H1 (cell line): ENCODE data around the gene OR51G2. TPM values are rescaled to one million over a fixed set of nuclear protein-coding genes. Genes with fewer than 3 reads are reported as not detected.

ENCODE experiments used
- CTCF ChIA-PET: fragments of 300-600 bp; sonication (Branson Sonifier 250); formaldehyde crosslinking; loops from one replicate; lab custom pipeline; 2021; ENCODE audit not compliant: partially characterized antibody; lab: Charles Lee
- POLR2A ChIA-PET: fragments of 300-600 bp; sonication (Branson Sonifier 250); formaldehyde crosslinking; loops from one replicate; lab custom pipeline; 2021; ENCODE audit warnings: inconsistent platforms; ENCODE audit not compliant: partially characterized antibody; lab: Charles Lee
- DNase-seq, 2 experiments: peaks; one replicate each; pipeline versions ENCODE4 v3.0.0 to v3.0.0-alpha.2; 2010 to 2022; ENCODE audit warnings: low spot score in 2 of 2, low read depth in 1 of 2, mixed read lengths in 1 of 2
- FAIRE-seq: peaks from 2 replicates; lab custom pipeline; 2011; peaks lifted over from hg19 to GRCh38; lab: Jason Lieb, UNC
- H2AFZ ChIP-seq: 2 replicates; pipeline ENCODE4 v1.8.1; 2012; ENCODE audit warnings: low read length, inconsistent platforms
- H2AK5ac ChIP-seq: 2 replicates; pipeline ENCODE4 v1.6.1; 2013; ENCODE audit warnings: low read depth, low read length
- H2BK120ac ChIP-seq: replicated peaks from 2 replicates; pipeline ENCODE3; 2013; ENCODE audit warnings: low read depth, low read length, inconsistent platforms
- H2BK12ac ChIP-seq: 2 replicates; pipeline ENCODE4 v1.6.1; 2013; ENCODE audit warnings: low read depth, low read length
- H2BK15ac ChIP-seq: 2 replicates; pipeline ENCODE4 v1.6.1; 2013; ENCODE audit warnings: low read length
- H2BK20ac ChIP-seq: 2 replicates; pipeline ENCODE4 v1.6.1; 2013; ENCODE audit warnings: low read length
- H2BK5ac ChIP-seq: 2 replicates; pipeline ENCODE4 v1.6.1; 2013; ENCODE audit warnings: low read depth, low read length
- H3K14ac ChIP-seq: 2 replicates; pipeline ENCODE4 v1.6.1; 2013; ENCODE audit warnings: inconsistent platforms; ENCODE audit not compliant: insufficient read length
- H3K18ac ChIP-seq: 2 replicates; pipeline ENCODE4 v1.6.1; 2013; ENCODE audit warnings: low read length; ENCODE audit errors: extremely low read depth
- H3K23ac ChIP-seq: 2 replicates; pipeline ENCODE4 v1.6.1; 2013; ENCODE audit warnings: inconsistent platforms; ENCODE audit not compliant: insufficient read length
- H3K23me2 ChIP-seq: 2 replicates; pipeline ENCODE4 v1.6.1; 2013; ENCODE audit warnings: low read depth, low read length
- H3K27ac ChIP-seq: 2 replicates; pipeline ENCODE4 v1.6.1; 2011; ENCODE audit warnings: low read depth, low read length, inconsistent platforms
- H3K27me3 ChIP-seq, 4 experiments: replicated peaks in 1 of 4; 1 replicate in 1 of 4; 2 replicates in 3 of 4; pipeline versions ENCODE4 v1.6.1 to v1.8.1; 2011 to 2013; ENCODE audit warnings: low read length in 3 of 4, mild to moderate bottlenecking in 3 of 4, inconsistent platforms in 2 of 4, mixed read lengths in 2 of 4, moderate library complexity in 1 of 4; ENCODE audit not compliant: control insufficient read depth in 3 of 4, insufficient read depth in 3 of 4; ENCODE audit errors: extremely low read depth in 1 of 4
- H3K36me3 ChIP-seq, 4 experiments: 2 replicates each; pipeline versions ENCODE4 v1.6.1 to v1.8.1; 2011 to 2013; ENCODE audit warnings: mild to moderate bottlenecking in 4 of 4, low read length in 3 of 4, moderate library complexity in 2 of 4, control low read depth in 1 of 4, inconsistent platforms in 1 of 4; ENCODE audit not compliant: insufficient read depth in 4 of 4, control insufficient read depth in 2 of 4
- H3K4ac ChIP-seq: replicated peaks from 2 replicates; pipeline ENCODE3; 2013; ENCODE audit warnings: low read length, low read depth, mixed read lengths, inconsistent platforms; ENCODE audit not compliant: insufficient read length
- H3K4me1 ChIP-seq, 4 experiments: replicated peaks in 1 of 4; 1 replicate in 1 of 4; 2 replicates in 3 of 4; pipeline versions ENCODE4 v1.6.1 to v1.8.1; 2011 to 2013; ENCODE audit warnings: low read length in 3 of 4, inconsistent platforms in 2 of 4, mixed read lengths in 1 of 4; ENCODE audit not compliant: insufficient read depth in 4 of 4, control insufficient read depth in 3 of 4
- H3K4me2 ChIP-seq, 2 experiments: 2 replicates each; pipeline versions ENCODE4 v1.6.1 to v1.8.1; 2011 to 2013; ENCODE audit warnings: low read depth in 2 of 2, low read length in 2 of 2, control low read depth in 1 of 2, inconsistent platforms in 1 of 2, mild to moderate bottlenecking in 1 of 2; ENCODE audit not compliant: insufficient read depth in 1 of 2
- H3K4me3 ChIP-seq, 4 experiments: fragments of 200-600, 300-600 bp in 1 of 4; sonication (generic), shearing (Covaris generic), sonication (Bioruptor Twin) in 1 of 4; 2 replicates each; pipeline versions ENCODE4 v1.5.1 to v1.8.1; 2011 to 2016; ENCODE audit warnings: low read length in 4 of 4, low read depth in 3 of 4, control low read depth in 2 of 4, inconsistent platforms in 2 of 4, mild to moderate bottlenecking in 2 of 4, mixed read lengths in 1 of 4, moderate library complexity in 1 of 4; ENCODE audit not compliant: insufficient read depth in 2 of 4; ENCODE audit errors: extremely low read depth in 1 of 4
- H3K56ac ChIP-seq: replicated peaks from 2 replicates; pipeline ENCODE3; 2013; ENCODE audit warnings: low read depth, mild to moderate bottlenecking, mixed read lengths, low read length, inconsistent platforms; ENCODE audit not compliant: insufficient read length
- H3K79me1 ChIP-seq: 2 replicates; pipeline ENCODE4 v1.6.1; 2013; ENCODE audit warnings: low read depth, low read length, control low read depth
- H3K79me2 ChIP-seq, 2 experiments: 2 replicates each; pipeline versions ENCODE4 v1.6.1 to v1.8.1; 2012 to 2013; ENCODE audit warnings: low read length in 2 of 2, mild to moderate bottlenecking in 2 of 2, inconsistent platforms in 1 of 2; ENCODE audit not compliant: insufficient read depth in 2 of 2, control insufficient read depth in 1 of 2
- H3K9ac ChIP-seq, 4 experiments: replicated peaks in 1 of 4; 1 replicate in 1 of 4; 2 replicates in 3 of 4; pipeline versions ENCODE4 v1.6.1 to v1.8.1; 2011 to 2013; ENCODE audit warnings: low read depth in 3 of 4, low read length in 3 of 4, control low read depth in 2 of 4, mild to moderate bottlenecking in 2 of 4, moderate library complexity in 2 of 4, inconsistent platforms in 1 of 4; ENCODE audit errors: extremely low read depth in 1 of 4
- H3K9me3 ChIP-seq, 2 experiments: 2 replicates each; pipeline versions ENCODE4 v1.6.1 to v1.8.1; 2012 to 2013; ENCODE audit warnings: mild to moderate bottlenecking in 2 of 2, moderate library complexity in 2 of 2, control low read depth in 1 of 2, inconsistent platforms in 1 of 2, low read depth in 1 of 2, low read length in 1 of 2, mixed read lengths in 1 of 2; ENCODE audit not compliant: insufficient read depth in 2 of 2
- H4K20me1 ChIP-seq, 2 experiments: replicated peaks in 1 of 2; 2 replicates each; pipeline versions ENCODE3 to v1.8.1; 2011 to 2013; ENCODE audit warnings: inconsistent platforms in 2 of 2, low read length in 2 of 2, mild to moderate bottlenecking in 1 of 2; ENCODE audit not compliant: insufficient read depth in 2 of 2, control insufficient read depth in 1 of 2
- H4K5ac ChIP-seq: 2 replicates; pipeline ENCODE4 v1.6.1; 2013; ENCODE audit warnings: low read length, low read depth, mixed read lengths, inconsistent platforms; ENCODE audit not compliant: insufficient read length
- H4K8ac ChIP-seq: 2 replicates; pipeline ENCODE4 v1.8.0; 2013; ENCODE audit warnings: mild to moderate bottlenecking, moderate library complexity, low read length, inconsistent platforms; ENCODE audit not compliant: insufficient read depth; ENCODE audit errors: extremely low read depth
- H4K91ac ChIP-seq: replicated peaks from 2 replicates; pipeline ENCODE3; 2013; ENCODE audit warnings: low read length, mixed read lengths, inconsistent platforms; ENCODE audit not compliant: insufficient read length
- SIX5 ChIP-seq: IDR thresholded peaks from 2 replicates; pipeline ENCODE4 v1.6.1; 2011; ENCODE audit warnings: mild to moderate bottlenecking, low read depth, low read length
- WGBS, 2 experiments: shearing (Covaris generic) in 1 of 2; methylation state at CpG; one replicate each; pipeline versions ENCODE4 v1.1.6 to v1.1.7; 2013 to 2015; ENCODE audit warnings: low lambda C conversion rate in 2 of 2, mixed read lengths in 2 of 2, inconsistent platforms in 1 of 2, low coverage in 1 of 2, missing lambda C conversion rate in 1 of 2; ENCODE audit not compliant: insufficient replicate concordance in 2 of 2, insufficient coverage in 1 of 2, insufficient read length in 1 of 2; ENCODE audit errors: extremely low coverage in 1 of 2, missing lambda C conversion rate in 1 of 2; 5-methylcytosine and 5-hydroxymethylcytosine counted together
- polyA plus RNA-seq, 7 experiments: library from polyadenylated mRNA; depleted of rRNA in 3 of 7; stranded (reverse) in 5 of 7; unstranded in 2 of 7; fragments of >200 nt in 5 of 7; fragments of 200-250 nt in 2 of 7; gene quantifications; 1 replicate in 5 of 7; 2 replicates in 1 of 7; 4 replicates in 1 of 7; pipeline versions ENCODE4 v1.2.1 to v1.2.3, GENCODE V29; 2011 to 2013; ENCODE audit warnings: missing spikeins in 2 of 7, mixed read lengths in 2 of 7
- total RNA-seq: library from RNA; stranded (reverse); fragmentation: NEBNext Ultra II Directional; extraction: Animal tissue kit (Norgen Biotek cat#: 25700); gene quantifications from 2 replicates; pipeline ENCODE4 v1.2.1, GENCODE V29; 2021

Gene OR51G2
- total and polyA plus RNA-seq, 2 of the 8 experiments (the other 6 are each of a cell fraction or from before 2014, with no cell fraction given), result not detected

- Histone ChIP-seq H3K27me3 (no peaks in the 10 kb centered on the region), H3K56ac (no peak overlapping the region), H4K8ac (no peak overlapping the region), H3K4me3 (no peak overlapping the region), H3K4ac (no peak overlapping the region), H4K20me1 (no peaks in the 10 kb centered on the region), H3K9ac (no peak overlapping the region), H3K79me2 (no peaks in the 10 kb centered on the region), H3K14ac (no peak overlapping the region), H2BK20ac (no peak overlapping the region), H2AFZ (no peak overlapping the region), H4K5ac (no peak overlapping the region), H3K4me2 (no peak overlapping the region), H2BK120ac (no peak overlapping the region), H3K4me1 (no peaks in the 10 kb centered on the region), H3K23me2 (no peaks in the 10 kb centered on the region), H2BK15ac (no peak overlapping the region), H3K36me3 (no peaks in the 10 kb centered on the region), H3K18ac (no peak overlapping the region), H3K23ac (no peak overlapping the region), H2BK12ac (no peak overlapping the region), H3K9me3 (no peaks in the 10 kb centered on the region), H2BK5ac (no peak overlapping the region), H3K27ac (no peak overlapping the region), H3K79me1 (no peaks in the 10 kb centered on the region), H4K91ac (no peak overlapping the region), H2AK5ac (no peak overlapping the region)
- DNase-seq, result no peak
- WGBS, 2 experiments, result 5% methylated on average over 1 of the region's 1 CpG; no CpG with 5 or more reads in 1 of the 2 experiments
- TF ChIP-seq SIX5, result no peak
- ChIA-PET CTCF (interaction anchor here (0.9 kb wide), 1 partner anchor 251 kb away, joined by 4 read pairs; no protein-coding TSS in a partner anchor), POLR2A (no interaction called here)
- no peak for FAIRE-seq
These were observed 31.6 kb downstream of the OR51G2 start for GRCh38 chr11:4887591-4887990.
